HG03565 (cell line): Measurements from ENCODE around the gene NFAM1.

Experiments
- ATAC-seq: cut with Tn5 transposase; IDR thresholded peaks from one replicate; pipeline ENCODE4 v1.9.1; 2021; ENCODE audit warnings: mild to moderate bottlenecking, moderate library complexity; ENCODE audit not compliant: unreplicated experiment

Gene NFAM1

GRCh38 chr22:42432020-42432596 lies at the start of gene NFAM1:
Gene NFAM1, minus strand, starts transcription at chr22:42432403. Its CDS starts 46 bp downstream, at chr22:42432357.
- ATAC-seq: no peak

GRCh38 chr22:42475122-42475521 lies 42.9 kb upstream of the NFAM1 start:
- no peak for ATAC-seq

DNA sequence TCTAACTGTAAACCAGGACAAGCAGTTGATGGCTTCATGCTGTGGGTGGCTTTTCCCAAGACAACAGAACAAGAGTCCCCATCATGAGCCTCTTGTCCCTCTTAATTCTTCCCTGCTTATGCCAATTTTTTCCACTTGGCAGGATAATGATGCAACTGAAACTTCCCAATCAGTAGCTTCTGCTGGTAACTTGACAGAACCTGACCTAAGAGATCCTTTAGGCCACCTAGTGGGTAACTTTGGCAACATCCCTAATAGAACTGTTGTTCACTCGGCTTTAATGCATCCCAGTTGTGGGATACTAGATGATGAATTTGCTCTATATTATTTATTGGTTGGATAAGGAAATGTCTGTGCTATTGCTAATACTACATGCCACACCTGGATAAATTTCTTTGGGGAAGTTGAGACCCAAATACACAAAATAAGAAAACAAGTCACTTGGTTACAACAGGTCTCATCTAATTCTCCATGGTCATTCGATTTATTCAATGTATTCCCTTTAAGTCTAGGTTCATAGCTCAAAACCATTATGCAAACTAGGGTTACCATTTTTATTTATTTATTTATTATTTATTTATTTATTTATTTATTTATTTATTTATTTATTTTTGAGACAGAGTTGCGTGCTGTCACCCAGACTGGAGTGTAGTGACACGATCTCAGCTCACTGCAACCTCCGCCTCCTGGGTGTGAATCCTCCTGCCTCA lies 41.4 kb upstream of the NFAM1 start:
- ATAC-seq: no peak

- ATAC-seq: no peak
Observed at GRCh38 chr22:42472671-42473070, 40.5 kb upstream of the NFAM1 start.

DNA sequence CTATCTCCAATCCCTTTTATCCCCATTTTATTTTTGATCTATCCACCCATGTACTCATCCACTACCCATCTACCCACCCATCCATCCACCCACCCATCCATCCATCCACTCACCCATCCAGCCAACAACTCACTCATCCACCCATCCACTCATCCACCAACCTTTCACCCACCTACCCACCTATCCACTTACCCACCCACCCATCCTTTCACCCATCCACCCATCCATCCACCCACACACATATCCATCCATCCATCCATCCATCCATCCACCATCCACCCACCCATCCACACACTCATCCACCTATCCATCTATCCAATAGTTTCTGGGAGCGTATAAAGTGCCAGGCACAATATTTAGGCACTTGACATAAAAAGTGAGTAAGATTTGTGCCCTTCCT lies 39.2 kb upstream of the NFAM1 start:
- ATAC-seq: no peak

DNA sequence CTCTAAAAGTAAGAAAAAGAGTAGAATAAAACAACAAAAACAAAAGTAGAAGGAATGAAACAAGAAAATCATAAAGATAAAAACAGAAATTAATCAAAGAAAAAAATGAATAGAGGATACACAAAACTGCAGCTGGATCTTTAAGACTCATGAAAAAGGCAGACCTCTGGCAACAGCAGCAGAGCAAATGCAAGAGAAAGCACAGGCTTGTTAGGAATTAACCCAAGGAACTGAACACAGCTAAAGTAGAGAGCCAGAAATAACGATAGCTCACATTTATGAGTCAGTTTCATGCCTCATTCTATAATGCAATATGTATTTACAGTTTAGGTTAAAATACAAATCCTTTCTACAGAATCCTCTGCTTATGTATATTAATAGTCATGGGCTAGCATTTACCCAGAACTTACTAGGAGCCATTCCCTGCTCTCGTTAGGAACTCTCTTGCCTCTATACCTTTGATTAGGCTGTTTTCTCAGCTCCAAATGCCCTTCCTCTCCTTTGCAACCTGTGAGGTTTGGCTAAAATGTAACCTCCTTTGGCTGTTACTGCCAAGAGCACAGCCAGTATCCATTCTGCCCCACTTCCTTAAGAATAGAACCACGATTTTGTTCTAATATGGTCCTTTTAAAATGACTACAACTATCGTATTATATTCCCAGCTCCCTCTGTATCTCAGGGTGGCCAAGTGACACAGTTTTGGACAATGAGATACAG lies 38.3 kb upstream of the NFAM1 start:
- ATAC-seq: no peak

DNA sequence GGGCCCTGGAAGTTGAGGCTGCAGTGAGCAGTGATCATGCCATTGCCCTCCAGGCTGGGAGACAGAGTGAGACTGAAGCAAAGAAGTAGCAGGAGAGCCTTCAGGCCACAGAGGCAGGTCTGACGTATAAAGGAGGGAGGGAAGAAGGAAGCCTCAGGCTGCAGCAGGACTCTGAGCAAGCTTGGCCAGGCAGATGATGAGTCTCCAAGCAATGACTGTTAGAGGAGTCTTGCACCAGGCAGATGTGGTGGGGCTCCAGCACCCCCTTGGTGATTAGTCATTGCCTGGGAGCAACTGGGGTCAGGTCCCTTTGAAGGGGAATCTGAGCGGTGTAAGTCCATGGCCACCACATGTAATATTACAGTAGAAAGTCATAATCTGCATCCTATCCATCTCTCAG lies 36.6 kb upstream of the NFAM1 start:
- no peak for ATAC-seq

DNA sequence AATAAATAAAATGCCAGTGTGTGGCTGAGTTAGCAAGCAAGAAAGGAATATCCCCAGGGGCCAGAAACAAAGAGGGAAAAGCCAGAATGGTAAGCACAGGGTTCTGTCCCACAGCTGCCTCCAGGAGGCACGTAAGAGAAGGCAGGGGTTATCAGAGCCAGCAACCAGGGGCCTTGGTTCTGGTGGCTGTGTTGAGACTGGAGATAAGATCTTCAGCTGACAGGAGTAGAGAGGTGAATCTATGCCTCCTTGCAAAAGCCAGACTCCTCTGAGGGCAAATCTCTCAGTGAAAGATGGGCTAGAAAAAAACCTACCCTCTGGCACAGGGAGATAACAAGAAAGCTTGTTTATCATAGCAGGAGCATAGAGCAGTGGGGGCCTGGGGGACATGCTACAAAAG lies 29.8 kb upstream of the NFAM1 start:
- no peak for ATAC-seq

GRCh38 chr22:42461511-42461910 lies 29.3 kb upstream of the NFAM1 start:
- ATAC-seq: no peak

DNA sequence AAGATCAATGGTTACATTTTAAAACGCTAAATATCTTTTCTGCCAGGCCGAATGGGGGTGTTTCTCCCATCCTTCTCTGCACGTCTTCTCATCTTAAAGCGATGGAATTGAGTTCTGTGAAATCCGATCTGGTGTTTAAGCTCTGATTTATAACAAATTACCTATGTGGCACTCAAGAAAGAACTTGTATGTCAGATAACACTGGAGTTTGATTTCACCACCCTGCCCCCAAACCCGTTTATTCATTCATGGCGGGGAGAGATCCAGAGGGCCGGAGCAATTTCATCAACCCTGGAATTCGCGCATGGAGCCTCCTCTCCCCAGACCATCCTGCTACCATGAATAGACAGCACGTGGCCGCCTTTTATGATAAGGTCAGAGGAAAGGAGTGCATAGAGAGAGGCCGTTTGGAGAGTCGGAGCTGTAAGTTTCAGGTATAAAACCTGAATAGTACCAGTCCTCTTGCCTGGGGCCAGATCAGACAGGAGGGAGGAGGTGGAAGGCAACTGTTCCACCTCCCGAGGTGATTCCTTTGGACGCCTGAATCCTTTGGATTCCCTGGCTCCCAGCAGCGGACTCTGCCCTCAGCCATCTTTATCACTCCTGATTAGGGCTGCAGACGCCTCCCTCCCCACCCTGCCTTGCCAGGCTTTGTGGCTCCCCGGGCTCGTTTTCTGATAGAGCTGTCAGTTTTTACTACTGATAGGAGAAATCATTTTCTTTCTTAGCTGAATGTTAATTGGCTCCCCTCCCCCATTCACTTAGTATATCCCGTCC lies 27.3 kb upstream of the NFAM1 start:
- no peak for ATAC-seq

GRCh38 chr22:42452916-42453315 lies 20.7 kb upstream of the NFAM1 start:
- no peak for ATAC-seq

DNA sequence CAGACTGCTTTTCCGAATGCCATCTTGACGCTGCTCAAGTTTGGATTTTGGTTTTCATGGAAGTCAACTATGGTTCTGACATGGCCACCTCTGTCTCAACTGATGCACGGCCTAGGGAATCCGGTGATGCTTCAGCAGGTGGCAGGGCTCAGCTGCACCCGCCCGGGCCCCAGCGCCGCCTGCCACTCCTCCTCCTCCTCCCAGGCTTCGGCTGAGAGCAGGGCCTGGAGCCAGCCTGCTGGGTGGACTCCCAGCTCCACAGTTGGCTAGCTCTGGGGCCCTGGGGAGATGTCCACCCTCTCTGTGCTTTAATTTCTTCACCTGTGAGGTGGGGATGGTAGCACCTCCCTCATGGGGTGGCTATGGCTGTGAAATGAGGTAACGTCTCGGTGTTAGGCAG lies 20.3 kb upstream of the NFAM1 start:
- ATAC-seq: no peak

- ATAC-seq: no peak
Observed at GRCh38 chr22:42451499-42452145, 19.4 kb upstream of the NFAM1 start.

GRCh38 chr22:42450862-42451261 lies 18.7 kb upstream of the NFAM1 start:
- ATAC-seq: no peak

- no peak for ATAC-seq
Observed at GRCh38 chr22:42446151-42446550, 13.9 kb upstream of the NFAM1 start.

DNA sequence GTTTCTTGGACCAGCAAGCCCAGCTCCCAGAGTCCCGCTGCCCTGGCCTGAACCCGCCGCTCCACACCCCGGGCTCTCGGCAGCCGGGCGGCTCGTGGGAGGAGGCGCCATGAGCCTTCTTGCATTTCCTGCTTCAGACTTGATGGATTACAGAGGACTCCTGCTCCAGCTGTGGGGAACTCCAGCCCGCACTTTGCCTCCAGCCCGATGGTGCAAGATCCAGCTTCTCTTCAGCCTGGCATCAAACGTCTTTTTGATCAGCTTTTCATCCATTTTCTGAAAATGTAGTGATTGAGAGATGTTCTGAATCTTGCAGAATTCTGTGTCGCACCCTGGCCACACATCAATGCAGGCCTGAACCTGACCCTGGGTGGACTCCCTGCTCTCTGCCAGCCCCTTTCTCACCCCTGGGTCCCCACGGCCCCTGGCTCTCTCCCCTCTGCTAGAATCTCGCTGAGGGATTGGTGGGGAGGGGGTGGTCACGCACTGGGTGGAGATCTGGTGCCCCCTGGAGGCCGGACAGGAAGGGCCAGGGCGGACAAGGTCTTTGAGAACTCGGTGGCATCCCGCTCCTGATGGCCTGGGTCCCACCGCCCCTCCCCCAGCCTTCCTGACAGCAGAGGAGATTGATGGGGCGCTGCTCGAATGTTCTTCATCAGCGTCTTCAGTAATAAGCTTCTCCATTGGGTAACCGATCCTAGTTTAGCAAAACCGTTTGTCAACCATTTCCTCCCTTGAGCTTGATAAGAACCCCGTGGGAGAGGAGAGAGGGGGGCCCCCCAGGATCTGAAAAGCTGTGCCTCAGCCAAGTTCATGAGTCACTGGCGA lies 12.1 kb upstream of the NFAM1 start:
- ATAC-seq: no peak

- ATAC-seq: no peak
Observed at GRCh38 chr22:42443240-42444076, 11.3 kb upstream of the NFAM1 start.

DNA sequence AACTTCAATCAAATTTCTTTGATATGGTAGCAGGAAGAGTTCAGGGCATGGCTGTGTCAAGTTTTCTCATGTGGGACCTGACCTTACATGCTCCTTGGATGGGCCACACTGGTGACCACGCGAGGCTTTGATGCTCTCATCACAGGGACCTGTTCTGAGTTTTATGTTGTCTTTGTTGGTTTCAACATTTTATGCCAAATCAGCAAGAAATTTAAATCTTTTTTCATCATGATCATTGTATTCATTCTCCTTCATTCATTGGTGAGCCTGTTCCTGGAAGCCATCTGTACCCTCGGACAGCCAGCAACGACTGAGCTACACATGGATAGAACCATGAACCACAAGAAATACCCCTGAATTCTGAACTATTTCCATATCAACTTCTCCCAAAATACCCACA lies 10.5 kb upstream of the NFAM1 start:
- no peak for ATAC-seq

DNA sequence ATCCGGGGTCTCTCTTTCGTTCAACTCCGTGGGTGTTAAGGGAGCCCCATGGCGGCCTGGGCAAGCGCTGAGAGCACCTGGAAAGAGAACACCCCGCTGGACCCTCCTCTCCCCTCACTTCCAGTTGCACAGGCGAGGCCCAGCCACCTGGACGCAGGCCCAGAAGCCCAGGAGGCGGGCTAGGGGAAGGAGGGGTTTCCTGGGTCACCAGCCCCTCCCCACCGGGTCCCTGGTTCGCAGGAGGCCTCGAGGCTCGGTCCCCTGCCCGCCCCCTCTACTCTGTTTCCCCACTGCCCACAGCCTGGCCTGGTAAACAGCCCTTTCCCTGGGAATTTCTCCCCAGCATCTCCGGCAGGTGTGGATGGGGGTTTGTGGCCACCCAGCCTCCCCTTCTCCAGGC lies 8.5 kb upstream of the NFAM1 start:
- ATAC-seq: no peak
